T-helper 1 cell (primary cell): ENCODE measurements around the gene EPN2.
"Not testable (repeated sequence)": the region's sequence is repeated elsewhere in the genome, so short reads cannot be mapped to it uniquely, and the experiment has no call there.

Source experiments
- DNase-seq, 5 donors: peaks; one replicate each; pipeline ENCODE4 v3.0.0-alpha.2; 2012 to 2020
- total RNA-seq, 4 donors: gene quantifications; one replicate each; lab custom pipeline; 2026; lab: John Stamatoyannopoulos, UW

EPN2 gene
- 7.1 to 9.9 (median 7.6) reads per million in 4 donors for total RNA-seq

GRCh38 chr17:19237139-19237388 lies at the start of gene EPN2:
Gene EPN2 (plus strand): TSS chr17:19237366. CDS start chr17:19283120, 45,754 bp downstream.
- peak; percentile 28 to 50 (median 40) for DNase-seq

GRCh38 chr17:19187883-19188869 lies 49.0 kb upstream of the EPN2 start:
- not testable (repeated sequence) for DNase-seq

- not testable (repeated sequence) for DNase-seq
Measured at GRCh38 chr17:19188870-19189708, 48.1 kb upstream of the EPN2 start.

GRCh38 chr17:19189781-19190405 lies 47.3 kb upstream of the EPN2 start:
- DNase-seq, result not testable (repeated sequence)

GRCh38 chr17:19196382-19197204 lies 40.6 kb upstream of the EPN2 start:
- DNase-seq, result peak in 2 of 5 donors; percentile 2 to 3

GRCh38 chr17:19202448-19202847 lies 34.7 kb upstream of the EPN2 start:
- DNase-seq, result not testable (repeated sequence)

- not testable (repeated sequence) for DNase-seq
Measured at GRCh38 chr17:19203429-19203828, 33.7 kb upstream of the EPN2 start.

- DNase-seq, result not testable (repeated sequence)
Measured at GRCh38 chr17:19215074-19215860, 21.9 kb upstream of the EPN2 start.

- not testable (repeated sequence) for DNase-seq
Measured at GRCh38 chr17:19216148-19216926, 20.8 kb upstream of the EPN2 start.

- DNase-seq, result not testable (repeated sequence)
Measured at GRCh38 chr17:19218914-19219313, 18.3 kb upstream of the EPN2 start.

GRCh38 chr17:19219384-19219783 lies 17.8 kb upstream of the EPN2 start:
- DNase-seq, result not testable (repeated sequence)

GRCh38 chr17:19220195-19220594 lies 17.0 kb upstream of the EPN2 start:
- DNase-seq, result not testable (repeated sequence)

GRCh38 chr17:19226610-19227588 lies 10.3 kb upstream of the EPN2 start:
- DNase-seq, result not testable (repeated sequence)

- not testable (repeated sequence) for DNase-seq
Measured at GRCh38 chr17:19234676-19235075, 2.5 kb upstream of the EPN2 start.

- DNase-seq, result not testable (repeated sequence)
Measured at GRCh38 chr17:19236351-19237138, 621 bp upstream of the EPN2 start.

- DNase-seq, result peak in 3 of 5 donors; percentile 6 to 18 (median 16)
Measured at GRCh38 chr17:19237389-19238166, 412 bp downstream of the EPN2 start.

- no peak for DNase-seq
Measured at GRCh38 chr17:19238167-19238505, 970 bp downstream of the EPN2 start.
